Measurements from ENCODE around the gene IL17C. TPM values are rescaled to one million over a fixed set of nuclear protein-coding genes. Genes with fewer than 3 reads are reported as not detected.

The IL17C gene
- total and polyA plus RNA-seq, 10 of the 15 experiments (the other 5 are each of a cell fraction or from before 2014, with no cell fraction given) = not detected

DNA sequence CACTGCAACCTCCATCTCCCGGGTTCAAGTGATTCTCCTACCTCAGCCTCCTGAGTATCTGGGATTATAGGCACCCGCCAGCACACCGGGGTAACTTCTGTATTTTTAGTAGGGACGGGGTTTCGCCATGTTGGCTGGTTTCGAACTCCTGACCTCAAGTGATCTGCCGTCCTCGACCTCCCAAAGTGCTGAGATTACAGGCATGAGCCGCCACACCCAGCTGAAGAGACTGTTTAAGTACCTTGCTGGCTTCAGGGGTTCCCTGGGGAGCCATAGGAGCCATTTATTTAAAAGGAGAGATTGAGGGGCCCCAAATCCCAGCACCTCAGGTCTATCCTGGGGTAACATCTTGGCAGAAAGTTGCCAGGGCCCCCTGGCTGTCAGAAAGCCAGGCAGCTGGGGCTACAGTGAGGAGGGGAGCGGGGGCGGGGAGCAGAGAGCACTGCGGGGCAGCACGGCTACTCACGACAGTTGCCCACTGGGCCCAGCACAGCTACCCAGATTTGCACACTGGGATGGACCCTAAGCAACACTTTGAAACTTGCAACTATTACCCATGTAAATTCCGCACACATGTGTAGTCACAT lies 46.3 kb downstream of the IL17C start (continued):
- no peak for TF ChIP-seq E2F4 (IDR thresholded peaks at IDR 0.05; ENCODE audit: low read depth, low read length)

DNA sequence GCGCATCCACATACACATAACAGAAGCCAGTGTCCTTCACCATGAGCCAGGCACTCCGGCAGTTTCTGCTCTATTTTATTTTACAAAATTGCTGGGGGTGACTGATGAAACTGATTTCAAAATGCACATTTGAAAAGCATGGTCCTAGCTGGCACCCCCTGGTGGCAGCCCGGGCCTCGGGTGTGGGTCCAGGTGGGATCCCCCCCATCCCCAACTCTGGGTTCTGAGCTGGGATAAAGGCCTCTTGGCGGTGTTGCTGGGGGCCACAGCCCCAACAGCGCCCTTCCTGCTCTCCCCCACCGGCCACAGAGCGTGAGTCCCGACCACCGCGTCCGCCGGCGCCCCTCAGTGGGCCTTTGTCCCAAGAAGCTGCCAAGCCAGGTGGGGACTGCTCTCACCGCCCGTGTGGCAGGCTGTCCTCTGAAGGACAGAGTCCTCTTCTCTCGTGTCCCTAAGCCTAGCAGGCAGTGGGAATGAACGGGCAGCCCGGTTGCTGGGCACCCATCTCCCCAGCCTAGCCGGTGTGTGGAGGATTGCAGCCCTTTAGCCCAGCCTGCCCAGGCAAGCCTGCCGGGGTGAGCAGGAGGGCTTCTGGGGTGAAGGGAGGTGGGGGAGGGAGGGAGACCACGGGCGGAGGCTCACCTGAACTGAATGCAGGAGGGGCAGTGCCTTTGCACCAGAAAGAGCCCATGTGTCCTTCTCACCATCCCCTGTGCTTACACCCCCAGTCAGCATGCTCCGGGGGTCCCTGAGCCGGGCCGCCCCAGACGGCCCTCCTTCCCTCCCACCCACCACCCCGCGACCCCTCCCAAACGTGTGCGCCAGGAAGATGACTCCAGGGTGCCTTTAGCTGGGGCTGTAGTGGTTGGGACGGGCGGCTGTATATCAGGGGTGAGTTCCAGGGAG lies 47.0 kb downstream of the IL17C start:
- no TSS peak for BruUV-seq (replicated peaks)
- Histone ChIP-seq H3K27me3 (replicated peaks in 1 of 2; ENCODE audit: control insufficient read depth in 2 of 2, insufficient read depth in 2 of 2, low read length in 1 of 2) (no peaks in the 10 kb centered on the region; a peak in 1 of 4 replicates), H3K4me3 (peak overlapping the region; percentile 98), H2AFZ (ENCODE audit: control insufficient read depth, low read depth, low read length) (peak overlapping the region; percentile 61), H4K20me1 (ENCODE audit: control insufficient read depth, insufficient read depth) (no peaks in the 10 kb centered on the region), H3K4me1 (ENCODE audit: control insufficient read depth, insufficient read depth, low read length) (peaks cover 40% of the 10 kb centered on the region), H3K9me3 (replicated peaks; ENCODE audit: control insufficient read depth, insufficient read depth, low read length) (no peaks in the 10 kb centered on the region), H3K36me3 (ENCODE audit: control insufficient read depth in 2 of 2, insufficient read depth in 2 of 2, low read length in 1 of 2) (no peaks in the 10 kb centered on the region), H3K79me2 (ENCODE audit: control insufficient read depth, insufficient read depth, low read length) (no peaks in the 10 kb centered on the region; the same call in 1 of the 2 replicates), H3K4me2 (ENCODE audit: control insufficient read depth, insufficient read depth) (peak overlapping the region; percentile 92), H3K27ac (ENCODE audit: control insufficient read depth, insufficient read depth) (no peak overlapping the region), H3K9ac (ENCODE audit: control insufficient read depth, insufficient read depth, low read length) (peak overlapping the region; percentile 52; the same call in 1 of the 2 replicates)
- 13% methylated on average over 26 of the region's 33 CpGs for WGBS (ENCODE audit: insufficient coverage, insufficient replicate concordance, low lambda C conversion rate, missing lambda C conversion rate)
- no peak for FAIRE-seq
- intact Hi-C loops (cut with micrococcal nuclease; ENCODE audit: unreplicated experiment) = no loop called here
- DNase-seq (ENCODE audit: low read depth, low spot score) = no peak
- ChIA-PET POLR2A (interaction anchor here (0.6 kb wide), 1 partner anchor 48 kb away, joined by 3 read pairs; no protein-coding TSS in a partner anchor), CTCF (interaction anchor here (1.1 to 1.3 kb wide), 6 partner anchors 10 to 96 kb away, joined by 3 to 6 read pairs (median 3); partner anchors contain the start of gene MVD), RAD21 (ENCODE audit: unreplicated experiment) (interaction anchor here (1.0 to 1.2 kb wide), 2 partner anchors 17 to 22 kb away, joined by 3 to 6 read pairs; partner anchors contain the start of gene MVD), SMC1A (ENCODE audit: uncharacterized antibody, unreplicated experiment) (interaction anchor here (0.6 to 0.9 kb wide), 2 partner anchors 22 to 98 kb away, joined by 3 read pairs; no protein-coding TSS in a partner anchor)
- in situ Hi-C loops (cut with MboI) = no loop called here
- 0 out of 3 replicates have a peak, but pooled peaks have one; percentile 2 for ATAC-seq
- TF ChIP-seq IKZF2 (IDR thresholded peaks at IDR 0.05) (no peak), MYB (IDR thresholded peaks at IDR 0.05; ENCODE audit: borderline replicate concordance, low read depth, low read length) (no peak), NKRF (conservative IDR thresholded peaks at IDR 0.05) (no peak), MTA3 (IDR thresholded peaks at IDR 0.05; ENCODE audit: borderline replicate concordance, low read length) (no peak), GABPA (IDR thresholded peaks at IDR 0.05; ENCODE audit: low read depth) (no peak), IRF4 (IDR thresholded peaks at IDR 0.05; ENCODE audit: low read depth, low read length) (no peak), POU2F2 (IDR thresholded peaks at IDR 0.05; ENCODE audit: borderline replicate concordance, low read depth, low read length) (no peak), HCFC1 (IDR thresholded peaks at IDR 0.05; ENCODE audit: low read length) (no peak), RB1 (IDR thresholded peaks at IDR 0.05; ENCODE audit: borderline replicate concordance) (no peak), ZBTB4 (CRISPR knock-in tag; IDR thresholded peaks at IDR 0.05) (no peak)
- TF ChIP-seq, protein P1, sequence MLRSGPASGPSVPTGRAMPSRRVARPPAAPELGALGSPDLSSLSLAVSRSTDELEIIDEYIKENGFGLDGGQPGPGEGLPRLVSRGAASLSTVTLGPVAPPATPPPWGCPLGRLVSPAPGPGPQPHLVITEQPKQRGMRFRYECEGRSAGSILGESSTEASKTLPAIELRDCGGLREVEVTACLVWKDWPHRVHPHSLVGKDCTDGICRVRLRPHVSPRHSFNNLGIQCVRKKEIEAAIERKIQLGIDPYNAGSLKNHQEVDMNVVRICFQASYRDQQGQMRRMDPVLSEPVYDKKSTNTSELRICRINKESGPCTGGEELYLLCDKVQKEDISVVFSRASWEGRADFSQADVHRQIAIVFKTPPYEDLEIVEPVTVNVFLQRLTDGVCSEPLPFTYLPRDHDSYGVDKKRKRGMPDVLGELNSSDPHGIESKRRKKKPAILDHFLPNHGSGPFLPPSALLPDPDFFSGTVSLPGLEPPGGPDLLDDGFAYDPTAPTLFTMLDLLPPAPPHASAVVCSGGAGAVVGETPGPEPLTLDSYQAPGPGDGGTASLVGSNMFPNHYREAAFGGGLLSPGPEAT (IDR thresholded peaks at IDR 0.05; ENCODE audit: low read depth) = no peak
